ENCODE data around the gene KRT6C.
"Not testable (repeated sequence)": the region's sequence is repeated elsewhere in the genome, so short reads cannot be mapped to it uniquely, and the experiment has no call there.

The KRT6C gene

GRCh38 chr12:52499806-52500560 lies 26.4 kb upstream of the KRT6C start:
- FAIRE-seq: no peak

GRCh38 chr12:52498946-52499345 lies 25.3 kb upstream of the KRT6C start:
- FAIRE-seq: no peak

GRCh38 chr12:52497975-52498374 lies 24.4 kb upstream of the KRT6C start:
- no peak for FAIRE-seq

- no peak for FAIRE-seq
These were observed 23.0 kb upstream of the KRT6C start for GRCh38 chr12:52496590-52497071.

- no peak for FAIRE-seq
These were observed 22.4 kb upstream of the KRT6C start for GRCh38 chr12:52496054-52496453.

- FAIRE-seq: no peak
These were observed 21.8 kb upstream of the KRT6C start for GRCh38 chr12:52495389-52495788.

GRCh38 chr12:52494518-52494917 lies 20.9 kb upstream of the KRT6C start:
- no peak for FAIRE-seq

GRCh38 chr12:52494100-52494499 lies 20.5 kb upstream of the KRT6C start:
- FAIRE-seq: no peak

- FAIRE-seq: no peak
These were observed 19.6 kb upstream of the KRT6C start, which contains the start of gene KRT6A for GRCh38 chr12:52493172-52493571. KRT6A (minus strand) TSS chr12:52493257; CDS start chr12:52493188, 69 bp downstream.

- FAIRE-seq: not testable (repeated sequence)
These were observed 18.8 kb upstream of the KRT6C start for GRCh38 chr12:52492405-52492804.

GRCh38 chr12:52491495-52491894 lies 17.9 kb upstream of the KRT6C start:
- FAIRE-seq: not testable (repeated sequence)

GRCh38 chr12:52488736-52489135 lies 15.1 kb upstream of the KRT6C start:
- FAIRE-seq: no peak

- FAIRE-seq: not testable (repeated sequence)
These were observed 14.3 kb upstream of the KRT6C start for GRCh38 chr12:52487744-52488443.

GRCh38 chr12:52487211-52487610 lies 13.6 kb upstream of the KRT6C start:
- no peak for FAIRE-seq

- no peak for FAIRE-seq
These were observed 12.8 kb upstream of the KRT6C start for GRCh38 chr12:52486166-52487105.

GRCh38 chr12:52480073-52480472 lies 6.5 kb upstream of the KRT6C start:
- no peak for FAIRE-seq

GRCh38 chr12:52477651-52478050 lies 4.0 kb upstream of the KRT6C start:
- FAIRE-seq: no peak

- no peak for FAIRE-seq
These were observed 607 bp upstream of the KRT6C start for GRCh38 chr12:52474212-52474611.

GRCh38 chr12:52469853-52470252 lies 3.8 kb downstream of the KRT6C start:
- no peak for FAIRE-seq

- FAIRE-seq: no peak
These were observed 8.7 kb downstream of the KRT6C start for GRCh38 chr12:52464897-52465296.

GRCh38 chr12:52461693-52462092 lies 11.9 kb downstream of the KRT6C start:
- FAIRE-seq: no peak

- no peak for FAIRE-seq
These were observed 14.7 kb downstream of the KRT6C start for GRCh38 chr12:52458861-52459260.

GRCh38 chr12:52455821-52456220 lies 17.8 kb downstream of the KRT6C start:
- no peak for FAIRE-seq
